ENCODE data around the gene MSLN. TPM values are rescaled to one million over a fixed set of nuclear protein-coding genes. Genes with fewer than 3 reads are reported as not detected.
A peak's percentile ranks its signal among the peaks of the same experiment; 100 is the strongest.

MSLN gene
- total RNA-seq, 1 donor from 2014 or later = not detected

GRCh38 chr16:802914-803753 is 42.6 kb downstream of the MSLN start:
- DNase-seq (ENCODE audit: low read depth, low spot score) = no peak

GRCh38 chr16:803754-804080 is 43.2 kb downstream of the MSLN start:
- DNase-seq (ENCODE audit: low read depth, low spot score) = no peak

GRCh38 chr16:804193-805048 is 43.9 kb downstream of the MSLN start:
- no peak for DNase-seq (ENCODE audit: low read depth, low spot score)

- no peak for DNase-seq (ENCODE audit: low read depth, low spot score)
These were observed 44.9 kb downstream of the MSLN start for GRCh38 chr16:805474-805873.

- DNase-seq (ENCODE audit: low read depth, low spot score) = peak; percentile 71
These were observed 47.0 kb downstream of the MSLN start for GRCh38 chr16:807347-808084.

- no peak for DNase-seq (ENCODE audit: low read depth, low spot score)
These were observed 47.5 kb downstream of the MSLN start for GRCh38 chr16:808085-808386.

GRCh38 chr16:813204-813915 is 52.8 kb downstream of the MSLN start:
- DNase-seq (ENCODE audit: low read depth, low spot score) = no peak

GRCh38 chr16:813916-814412 is 53.4 kb downstream of the MSLN start:
- DNase-seq (ENCODE audit: low read depth, low spot score) = no peak

- no peak for DNase-seq (ENCODE audit: low read depth, low spot score)
These were observed 54.4 kb downstream of the MSLN start for GRCh38 chr16:814974-815373.

GRCh38 chr16:815861-816260 is 55.3 kb downstream of the MSLN start:
- no peak for DNase-seq (ENCODE audit: low read depth, low spot score)

GRCh38 chr16:817001-817906 is 56.7 kb downstream of the MSLN start:
- no peak for DNase-seq (ENCODE audit: low read depth, low spot score)

GRCh38 chr16:818132-818531 is 57.6 kb downstream of the MSLN start:
- no peak for DNase-seq (ENCODE audit: low read depth, low spot score)

Other genes starting within 250 kb of the MSLN start
- 39.0 and 40.7 TPM in 2 replicates for gene CAPN15, start 233.0 kb upstream of the MSLN start, total RNA-seq
- gene PRR35, start 200.3 kb upstream of the MSLN start, total RNA-seq = not detected in 2 replicates
- gene NHLRC4, start 193.7 kb upstream of the MSLN start, total RNA-seq = 0.71 and 2.1 TPM in 2 replicates
- 21.0 and 24.1 TPM in 2 replicates for gene PIGQ, start 190.8 kb upstream of the MSLN start, total RNA-seq
- gene RAB40C, start 170.7 kb upstream of the MSLN start, total RNA-seq = 11.9 and 12.9 TPM in 2 replicates
- gene WFIKKN1, start 129.7 kb upstream of the MSLN start, total RNA-seq = 0.07 TPM in 2 replicates
- gene METTL26, start 124.4 kb upstream of the MSLN start, total RNA-seq = 61.9 and 101 TPM in 2 replicates
- 14.2 and 22.3 TPM in 2 replicates for gene MCRIP2, start 118.9 kb upstream of the MSLN start, total RNA-seq
- 10.7 and 14.8 TPM in 2 replicates for gene WDR90, start 111.4 kb upstream of the MSLN start, total RNA-seq
- gene RHOT2, start 92.6 kb upstream of the MSLN start, total RNA-seq = 36.0 and 37.2 TPM in 2 replicates
- 0.71 and 0.73 TPM in 2 replicates for gene RHBDL1, start 85.1 kb upstream of the MSLN start, total RNA-seq
- gene STUB1, start 80.3 kb upstream of the MSLN start, total RNA-seq = 131 and 146 TPM in 2 replicates
- 28.8 and 30.9 TPM in 2 replicates for gene JMJD8, start 76.4 kb upstream of the MSLN start, total RNA-seq
- gene WDR24, start 70.3 kb upstream of the MSLN start, total RNA-seq = 4.0 and 4.7 TPM in 2 replicates
- 0.04 and 0.20 TPM in 2 replicates for gene FBXL16, start 54.9 kb upstream of the MSLN start, total RNA-seq
- gene METRN, start 45.6 kb upstream of the MSLN start, total RNA-seq = 30.9 and 68.3 TPM in 2 replicates
- 23.1 and 28.8 TPM in 2 replicates for gene ANTKMT, start 39.6 kb upstream of the MSLN start, total RNA-seq
- 1.3 and 1.4 TPM in 2 replicates for gene CCDC78, start 34.3 kb upstream of the MSLN start, total RNA-seq
- 6.4 and 17.6 TPM in 2 replicates for gene HAGHL, start 33.6 kb upstream of the MSLN start, total RNA-seq
- 32.9 and 48.5 TPM in 2 replicates for gene CIAO3, start 19.7 kb upstream of the MSLN start, total RNA-seq
- gene RPUSD1, start 27.6 kb downstream of the MSLN start, total RNA-seq = 41.9 and 45.0 TPM in 2 replicates
- gene CHTF18, start 27.9 kb downstream of the MSLN start, total RNA-seq = 14.2 and 21.4 TPM in 2 replicates
- not detected in 2 replicates for gene GNG13, start 40.0 kb downstream of the MSLN start, total RNA-seq
- 8.2 and 12.9 TPM in 2 replicates for gene LMF1, start 210.2 kb downstream of the MSLN start, total RNA-seq
- 0.25 and 0.99 TPM in 2 replicates for gene SOX8, start 221.0 kb downstream of the MSLN start, total RNA-seq